ENCODE data around the gene CMYA5. TPM values are rescaled to one million over a fixed set of nuclear protein-coding genes. Genes with fewer than 3 reads are reported as not detected.

The CMYA5 gene
- total RNA-seq, 2 experiments from 2014 or later, result 0.20 to 0.22 TPM

- Histone ChIP-seq H3K4me3 (ENCODE audit: low read length) (no peak overlapping the region), H3K36me3 (ENCODE audit: insufficient read depth, low read length) (no peaks in the 10 kb centered on the region), H3K9me3 (ENCODE audit: control insufficient read depth in 1 of 2, insufficient read depth in 1 of 2, low read length in 2 of 2) (no peaks in the 10 kb centered on the region), H3K27me3 (ENCODE audit: control insufficient read depth in 1 of 2, insufficient read depth in 2 of 2, low read length in 2 of 2) (peaks cover 0 to 3% of the 10 kb centered on the region in 2 experiments), H3K4me1 (ENCODE audit: insufficient read depth, low read length) (no peaks in the 10 kb centered on the region), H3K27ac (ENCODE audit: low read depth in 1 of 2, low read length in 2 of 2) (no peak overlapping the region)
- no peak overlapping the region for H3K27ac Mint-ChIP-seq
- TF ChIP-seq CTCF (IDR thresholded peaks at IDR 0.05), result no peak
- H3K36me3 Mint-ChIP-seq (ENCODE audit: low read depth), result no peaks in the 10 kb centered on the region
- no peak overlapping the region for H3K4me3 Mint-ChIP-seq
- H3K9me3 Mint-ChIP-seq, result no peaks in the 10 kb centered on the region
- CTCF ChIA-PET, result no interaction called here
- POLR2A ChIA-PET, result no interaction called here
- H3K27me3 Mint-ChIP-seq, result peaks cover 12% of the 10 kb centered on the region
- ATAC-seq (ENCODE audit: poor library complexity) (no peak), DNase-seq (no peak)
- intact Hi-C loops (cut with DNase I, micrococcal nuclease), result no loop called here
- peaks cover 19% of the 10 kb centered on the region for H3K4me1 Mint-ChIP-seq (ENCODE audit: low read depth)
Measured at GRCh38 chr5:79742549-79743136, 53.0 kb downstream of the CMYA5 start.

DNA sequence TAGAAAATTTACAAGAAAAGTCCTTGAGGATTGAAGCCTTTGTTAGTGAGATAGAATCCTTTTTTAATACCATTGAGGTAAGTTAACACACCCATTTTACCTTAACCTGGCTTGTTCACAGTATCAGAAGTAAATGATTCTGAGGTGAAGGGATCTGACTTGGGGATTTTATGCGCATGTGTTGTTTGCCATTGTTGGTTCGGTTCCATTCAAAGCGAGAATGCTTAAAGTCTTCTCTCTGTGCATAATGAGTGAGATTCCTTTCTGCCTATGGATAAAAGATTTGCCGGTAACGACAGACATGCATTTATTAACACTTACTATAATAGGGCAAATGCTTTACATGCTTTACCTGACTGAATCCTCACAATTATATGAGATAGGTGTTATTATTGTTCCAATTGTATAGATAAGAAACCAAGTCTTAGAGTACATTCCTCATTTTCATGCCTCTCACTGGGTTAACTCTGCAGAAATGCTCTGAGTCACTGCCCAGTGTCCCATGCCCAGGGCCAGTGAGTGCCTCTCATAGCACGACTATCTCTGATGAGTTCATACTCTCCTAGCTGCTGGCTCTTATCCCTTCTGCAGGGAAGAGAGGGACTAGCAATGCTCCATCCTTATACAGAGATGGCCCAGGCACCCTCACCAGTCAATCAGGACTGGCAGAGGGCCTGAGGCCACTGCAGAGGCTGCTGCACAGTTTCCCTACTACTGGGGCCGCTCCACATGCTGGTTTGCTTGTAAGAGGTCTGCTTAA, 54.4 kb downstream of the CMYA5 start:
- no peak for TF ChIP-seq CTCF (IDR thresholded peaks at IDR 0.05)
- intact Hi-C loops (cut with DNase I, micrococcal nuclease), result no loop called here
- ATAC-seq (ENCODE audit: poor library complexity), result no peak
- no peak for DNase-seq
- Mint-ChIP-seq H3K4me3 (no peak overlapping the region), H3K9me3 (no peaks in the 10 kb centered on the region), H3K27me3 (peaks cover 12% of the 10 kb centered on the region), H3K27ac (no peak overlapping the region), H3K4me1 (ENCODE audit: low read depth) (peaks cover 6% of the 10 kb centered on the region), H3K36me3 (ENCODE audit: low read depth) (no peaks in the 10 kb centered on the region)
- H3K27me3 ChIP-seq (ENCODE audit: control insufficient read depth in 1 of 2, insufficient read depth in 2 of 2, low read length in 2 of 2), result peaks cover 0 to 6% of the 10 kb centered on the region in 2 experiments
- H3K9me3 ChIP-seq (ENCODE audit: control insufficient read depth in 1 of 2, insufficient read depth in 1 of 2, low read length in 2 of 2), result no peaks in the 10 kb centered on the region
- no peak overlapping the region for H3K27ac ChIP-seq (ENCODE audit: low read depth in 1 of 2, low read length in 2 of 2)
- no peaks in the 10 kb centered on the region for H3K4me1 ChIP-seq (ENCODE audit: insufficient read depth, low read length)
- POLR2A ChIA-PET, result no interaction called here
- H3K36me3 ChIP-seq (ENCODE audit: insufficient read depth, low read length), result no peaks in the 10 kb centered on the region
- CTCF ChIA-PET, result no interaction called here
- H3K4me3 ChIP-seq (ENCODE audit: low read length), result no peak overlapping the region

GRCh38 chr5:79745255-79745654, 55.6 kb downstream of the CMYA5 start:
- H3K4me1 ChIP-seq (ENCODE audit: insufficient read depth, low read length), result no peaks in the 10 kb centered on the region
- H3K36me3 Mint-ChIP-seq (ENCODE audit: low read depth), result no peaks in the 10 kb centered on the region
- H3K9me3 Mint-ChIP-seq, result no peaks in the 10 kb centered on the region
- H3K4me3 Mint-ChIP-seq, result no peak overlapping the region
- intact Hi-C loops (cut with DNase I, micrococcal nuclease), result no loop called here
- no peak overlapping the region for H3K4me3 ChIP-seq (ENCODE audit: low read length)
- TF ChIP-seq CTCF (IDR thresholded peaks at IDR 0.05), result no peak
- no peak overlapping the region for H3K27ac ChIP-seq (ENCODE audit: low read depth in 1 of 2, low read length in 2 of 2)
- H3K27ac Mint-ChIP-seq, result no peak overlapping the region
- no peaks in the 10 kb centered on the region for H3K9me3 ChIP-seq (ENCODE audit: control insufficient read depth in 1 of 2, insufficient read depth in 1 of 2, low read length in 2 of 2)
- H3K27me3 Mint-ChIP-seq, result peaks cover 16% of the 10 kb centered on the region
- CTCF ChIA-PET, result no interaction called here
- H3K36me3 ChIP-seq (ENCODE audit: insufficient read depth, low read length), result no peaks in the 10 kb centered on the region
- H3K27me3 ChIP-seq (ENCODE audit: control insufficient read depth in 1 of 2, insufficient read depth in 2 of 2, low read length in 2 of 2), result peaks cover 0 to 6% of the 10 kb centered on the region in 2 experiments
- H3K4me1 Mint-ChIP-seq (ENCODE audit: low read depth), result peaks cover 5% of the 10 kb centered on the region
- POLR2A ChIA-PET, result no interaction called here
- no peak for ATAC-seq (ENCODE audit: poor library complexity)
- no peak for DNase-seq
